NCI-H2107 treated with DMSO at 0.1 percent for 48 hours (cell line): Measurements from ENCODE around the gene GNB2.

Source experiments
- DNase-seq: peaks from one replicate; lab custom pipeline; 2025; ENCODE audit not compliant: unreplicated experiment; lab: John Stamatoyannopoulos, UW

GNB2 gene

GRCh38 chr7:100673302-100673941, at the start of gene GNB2:
TSS of gene GNB2 (plus strand) at chr7:100673740. CDS start at chr7:100676266, 2,526 bp downstream.
- DNase-seq, result peak; percentile 95

- no peak for DNase-seq
Measured at GRCh38 chr7:100623951-100624824, 49.4 kb upstream of the GNB2 start.

GRCh38 chr7:100626055-100626454, 47.5 kb upstream of the GNB2 start:
- no peak for DNase-seq

- peak; percentile 46 for DNase-seq
Measured at GRCh38 chr7:100626530-100627237, 46.9 kb upstream of the GNB2 start.

- DNase-seq, result no peak
Measured at GRCh38 chr7:100627238-100627549, 46.3 kb upstream of the GNB2 start.

- no peak for DNase-seq
Measured at GRCh38 chr7:100629117-100629716, 44.3 kb upstream of the GNB2 start.

- DNase-seq, result no peak
Measured at GRCh38 chr7:100630066-100630465, 43.5 kb upstream of the GNB2 start.

- no peak for DNase-seq
Measured at GRCh38 chr7:100632951-100633717, 40.4 kb upstream of the GNB2 start.

GRCh38 chr7:100639995-100640516, 33.5 kb upstream of the GNB2 start:
- DNase-seq, result no peak

GRCh38 chr7:100640517-100641440, 32.8 kb upstream of the GNB2 start:
- no peak for DNase-seq

GRCh38 chr7:100641463-100641859, 32.1 kb upstream of the GNB2 start, which contains the start of gene TFR2:
TSS of gene TFR2 (minus strand) at chr7:100641552. CDS start at chr7:100641509, 43 bp downstream.
- no peak for DNase-seq

GRCh38 chr7:100641860-100642533, 31.5 kb upstream of the GNB2 start:
- no peak for DNase-seq

GRCh38 chr7:100642534-100642907, 31.0 kb upstream of the GNB2 start:
- DNase-seq, result peak; percentile 19

GRCh38 chr7:100649826-100650565, 23.5 kb upstream of the GNB2 start:
- DNase-seq, result no peak

GRCh38 chr7:100654908-100655831, 18.4 kb upstream of the GNB2 start:
- no peak for DNase-seq

- DNase-seq, result peak; percentile 65
Measured at GRCh38 chr7:100655908-100656674, 17.4 kb upstream of the GNB2 start, which contains the start of gene ACTL6B. TSS of gene ACTL6B (minus strand) at chr7:100656448. CDS start at chr7:100656354, 94 bp downstream.
